Measurements from ENCODE around the gene FAM174A. TPM values are rescaled to one million over a fixed set of nuclear protein-coding genes. Genes with fewer than 3 reads are reported as not detected.

The FAM174A gene
- total and polyA plus RNA-seq, 10 donors = 5.4 to 26.7 (median 12.7) TPM

GRCh38 chr5:100519075-100519474 lies 16.1 kb upstream of the FAM174A start:
- Histone ChIP-seq H3K27ac (no peak overlapping the region), H3K4me1 (no peaks in the 10 kb centered on the region), H3K9me3 (peaks cover 0 to 51% (median 34%) of the 10 kb centered on the region in 8 donors), H3K36me3 (no peaks in the 10 kb centered on the region), H3K27me3 (replicated peaks in 1 of 7) (no peaks in the 10 kb centered on the region), H3K4me3 (no peak overlapping the region)
- TF ChIP-seq CTCF (IDR thresholded peaks at IDR 0.05 in 8 of 11, conservative IDR thresholded peaks at IDR 0.05 in 3 of 11) (no peak), POLR2A (IDR thresholded peaks at IDR 0.05) (no peak), POLR2AphosphoS5 (IDR thresholded peaks at IDR 0.05) (no peak)
- intact Hi-C loops (cut with DNase I; ENCODE audit: low total_unique reads) = no loop called here
- DNase-seq = no peak

- peaks cover 0 to 59% (median 36%) of the 10 kb centered on the region in 8 donors for H3K9me3 ChIP-seq
- no peak overlapping the region for H3K4me3 ChIP-seq
- DNase-seq = no peak
- TF ChIP-seq POLR2AphosphoS5 (IDR thresholded peaks at IDR 0.05) (no peak), CTCF (IDR thresholded peaks at IDR 0.05 in 8 of 11, conservative IDR thresholded peaks at IDR 0.05 in 3 of 11) (no peak), POLR2A (IDR thresholded peaks at IDR 0.05) (no peak)
- no peaks in the 10 kb centered on the region for H3K4me1 ChIP-seq
- no peaks in the 10 kb centered on the region for H3K36me3 ChIP-seq
- no peak overlapping the region for H3K27ac ChIP-seq
- no peaks in the 10 kb centered on the region for H3K27me3 ChIP-seq (replicated peaks in 1 of 7)
- intact Hi-C loops (cut with DNase I; ENCODE audit: low total_unique reads) = no loop called here
- WGBS, 5 donors = 86 to 96% (median 89%) methylated on average over 1 of the region's 1 CpG
Observed at GRCh38 chr5:100520348-100520747, 14.8 kb upstream of the FAM174A start.

- TF ChIP-seq CTCF (IDR thresholded peaks at IDR 0.05 in 8 of 11, conservative IDR thresholded peaks at IDR 0.05 in 3 of 11) (no peak), POLR2AphosphoS5 (IDR thresholded peaks at IDR 0.05) (no peak), POLR2A (IDR thresholded peaks at IDR 0.05) (no peak)
- no peak for DNase-seq
- Histone ChIP-seq H3K4me3 (no peak overlapping the region), H3K9me3 (no peaks in the 10 kb centered on the region), H3K27ac (no peak overlapping the region), H3K4me1 (peaks cover 14 to 51% (median 39%) of the 10 kb centered on the region in 6 donors), H3K36me3 (no peaks in the 10 kb centered on the region), H3K27me3 (replicated peaks in 1 of 7) (no peaks in the 10 kb centered on the region)
- intact Hi-C loops (cut with DNase I; ENCODE audit: low total_unique reads) = no loop called here
- 85 to 98% (median 94%) methylated on average over 1 of the region's 1 CpG for WGBS, 5 donors
Observed at GRCh38 chr5:100537946-100538345, 2.8 kb downstream of the FAM174A start.

- intact Hi-C loops (cut with DNase I; ENCODE audit: low total_unique reads) = no loop called here
- no peak for DNase-seq
Observed at GRCh38 chr5:100539519-100539918, 4.3 kb downstream of the FAM174A start.

More at GRCh38 chr5:100539519-100539918, 4.3 kb downstream of the FAM174A start:
- no peak for TF ChIP-seq POLR2A (IDR thresholded peaks at IDR 0.05)
- TF ChIP-seq POLR2AphosphoS5 (IDR thresholded peaks at IDR 0.05) = no peak
- TF ChIP-seq CTCF (IDR thresholded peaks at IDR 0.05 in 8 of 11, conservative IDR thresholded peaks at IDR 0.05 in 3 of 11) = no peak
- H3K4me3 ChIP-seq = no peak overlapping the region
- no peak overlapping the region for H3K27ac ChIP-seq
- no peaks in the 10 kb centered on the region for H3K9me3 ChIP-seq
- H3K4me1 ChIP-seq = peaks cover 14 to 46% (median 35%) of the 10 kb centered on the region in 6 donors
- H3K36me3 ChIP-seq = no peaks in the 10 kb centered on the region
- 92 to 99% (median 94%) methylated on average over 3 of the region's 3 CpGs for WGBS, 5 donors
- H3K27me3 ChIP-seq (replicated peaks in 1 of 7) = no peaks in the 10 kb centered on the region

Measured in spleen (tissue), 11 donors.